Endothelial cell of umbilical vein (primary cell): ENCODE data around the gene TP53AIP1. TPM values are rescaled to one million over a fixed set of nuclear protein-coding genes. Genes with fewer than 3 reads are reported as not detected.

ENCODE experiments used
- BruUV-seq: library from RNA; stranded (reverse); fragments of 400-500 nt; replicated peaks from 2 replicates; lab custom pipeline; 2021; lab: Mats Ljungman, UMichigan
- CTCF ChIA-PET: fragments of 300-600, 350-600 bp; sonication (Branson Sonifier 250); formaldehyde crosslinking; loops from one replicate; lab custom pipeline; 2021; ENCODE audit warnings: antibody characterized with exemption, inconsistent platforms; lab: Charles Lee
- POLR2A ChIA-PET: fragments of 300-600, 350-600 bp; sonication (Branson Sonifier 250); formaldehyde crosslinking; loops from one replicate; lab custom pipeline; 2021; ENCODE audit warnings: antibody characterized with exemption, inconsistent platforms; lab: Charles Lee
- DNase-seq: peaks from one replicate; pipeline ENCODE4 v3.0.0-alpha.2; 2011; ENCODE audit warnings: low read depth, low spot score
- FAIRE-seq: peaks from 2 replicates; lab custom pipeline; 2011; peaks lifted over from hg19 to GRCh38; lab: Jason Lieb, UNC
- H2AFZ ChIP-seq: 2 replicates; pipeline ENCODE4 v1.6.0; 2012; ENCODE audit warnings: low read depth, low read length, control low read depth, inconsistent platforms
- H3K27ac ChIP-seq: 2 replicates; pipeline ENCODE4 v1.5.1; 2011; ENCODE audit warnings: low read depth, mild to moderate bottlenecking, control low read depth, low read length, moderate library complexity; ENCODE audit not compliant: insufficient read depth
- H3K27me3 ChIP-seq, 2 experiments: 2 replicates each; pipeline versions ENCODE4 v1.6.0 to v1.6.1; 2011; ENCODE audit warnings: low read length in 2 of 2, mixed read lengths in 1 of 2; ENCODE audit not compliant: control insufficient read depth in 2 of 2, insufficient read depth in 2 of 2
- H3K36me3 ChIP-seq, 2 experiments: 2 replicates in 1 of 2; 3 replicates in 1 of 2; pipeline ENCODE4 v1.5.1; 2011; ENCODE audit warnings: low read length in 2 of 2, mild to moderate bottlenecking in 1 of 2, moderate library complexity in 1 of 2; ENCODE audit not compliant: control insufficient read depth in 2 of 2, insufficient read depth in 2 of 2; ENCODE audit errors: extremely low read depth in 1 of 2
- H3K4me1 ChIP-seq: 3 replicates; pipeline ENCODE4 v1.5.1; 2011; ENCODE audit warnings: mild to moderate bottlenecking, low read length; ENCODE audit not compliant: control insufficient read depth, insufficient read depth; ENCODE audit errors: extremely low read depth
- H3K4me2 ChIP-seq: 2 replicates; pipeline ENCODE4 v1.6.1; 2011; ENCODE audit warnings: low read length, control low read depth, mixed read lengths; ENCODE audit not compliant: insufficient read depth
- H3K4me3 ChIP-seq, 3 experiments: fragments of 200-600 bp in 1 of 3; sonication (generic), shearing (Covaris generic) in 1 of 3; replicated peaks in 1 of 3; 2 replicates each; pipeline ENCODE4 v1.5.1; 2011 to 2016; ENCODE audit warnings: control low read depth in 3 of 3, low read length in 3 of 3, mild to moderate bottlenecking in 2 of 3, inconsistent platforms in 1 of 3, low read depth in 1 of 3, moderate library complexity in 1 of 3; ENCODE audit not compliant: insufficient read depth in 1 of 3
- H3K79me2 ChIP-seq: 2 replicates; pipeline ENCODE4 v1.6.0; 2012; ENCODE audit warnings: low read length, inconsistent platforms; ENCODE audit not compliant: control insufficient read depth, insufficient read depth
- H3K9ac ChIP-seq: replicated peaks from 2 replicates; pipeline ENCODE3; 2011; ENCODE audit warnings: low read length, control low read depth; ENCODE audit not compliant: insufficient read depth; ENCODE audit errors: extremely low read depth
- H3K9me1 ChIP-seq: replicated peaks from 3 replicates; pipeline ENCODE4 v1.6.0; 2011; ENCODE audit warnings: mild to moderate bottlenecking, low read length; ENCODE audit not compliant: control insufficient read depth, insufficient read depth; ENCODE audit errors: extremely low read depth
- H3K9me3 ChIP-seq: replicated peaks from 2 replicates; pipeline ENCODE4 v1.5.1; 2012; ENCODE audit warnings: low read length, inconsistent platforms; ENCODE audit not compliant: control insufficient read depth, insufficient read depth
- H4K20me1 ChIP-seq: replicated peaks from 2 replicates; pipeline ENCODE3; 2011; ENCODE audit warnings: mild to moderate bottlenecking, low read length; ENCODE audit not compliant: control insufficient read depth, insufficient read depth; ENCODE audit errors: extremely low read depth
- EZH2 ChIP-seq: IDR thresholded peaks from 2 replicates; pipeline ENCODE4 v1.6.1; 2012; ENCODE audit warnings: borderline replicate concordance, low read depth, mild to moderate bottlenecking, moderate library complexity, low read length, inconsistent platforms; ENCODE audit not compliant: severe bottlenecking
- FOS ChIP-seq: IDR thresholded peaks from 2 replicates; pipeline ENCODE4 v1.6.1; 2011; ENCODE audit warnings: mild to moderate bottlenecking, low read length, moderate library complexity, borderline replicate concordance; ENCODE audit not compliant: insufficient read depth
- JUN ChIP-seq: IDR thresholded peaks from 2 replicates; pipeline ENCODE4 v1.6.1; 2011; ENCODE audit warnings: borderline replicate concordance, low read depth; ENCODE audit not compliant: insufficient read length, insufficient read depth
- MYC ChIP-seq: IDR thresholded peaks from one replicate; pipeline ENCODE4 v1.6.1; 2011; ENCODE audit warnings: mild to moderate bottlenecking, low read depth, low read length
- POLR2A ChIP-seq: IDR thresholded peaks from 2 replicates; pipeline ENCODE4 v1.6.1; 2012; ENCODE audit warnings: low read depth, mild to moderate bottlenecking, control low read depth, low read length
- POLR2AphosphoS5 ChIP-seq: IDR thresholded peaks from 2 replicates; pipeline ENCODE4 v1.6.1; 2012; ENCODE audit warnings: low read depth, mild to moderate bottlenecking, control low read depth, low read length, moderate library complexity; ENCODE audit not compliant: insufficient read depth
- dilution Hi-C: fragments of 300-500 bp; cut with MboI; formaldehyde crosslinking; loops from one replicate; pipeline ENCODE4 v1.15.0; 2019; ENCODE audit warnings: low sequenced_read_pairs; ENCODE audit not compliant: extremely low pct_ligation_motif_present
- intact Hi-C: fragments of 100-400 bp; cut with micrococcal nuclease; formaldehyde crosslinking; loops from one replicate; pipeline ENCODE4 v1.10.0; 2022
- polyA plus RNA-seq, 4 experiments: library from polyadenylated mRNA; depleted of rRNA in 3 of 4; stranded (reverse) in 3 of 4; unstranded in 1 of 4; fragments of >200 nt; gene quantifications; 2 replicates each; pipeline versions ENCODE4 v1.2.1 to v1.2.3, GENCODE V29; 2011 to 2012; ENCODE audit warnings: missing spikeins in 1 of 4
- total RNA-seq: library from RNA; stranded (reverse); gene quantifications from 2 replicates; pipeline ENCODE4 v1.2.3, GENCODE V29; 2021
- TF ChIP-seq, protein P1 (sequence below): IDR thresholded peaks from 2 replicates; pipeline ENCODE4 v1.6.1; 2011; ENCODE audit not compliant: insufficient read depth, insufficient read length
- TF ChIP-seq, protein P2 (sequence below), 2 donors: IDR thresholded peaks; 1 replicate in 1 of 2; 2 replicates in 1 of 2; pipeline ENCODE4 v1.5.1; 2011; ENCODE audit warnings: low read length in 2 of 2, mild to moderate bottlenecking in 2 of 2, moderate library complexity in 2 of 2, control low read depth in 1 of 2, inconsistent platforms in 1 of 2, low read depth in 1 of 2; ENCODE audit not compliant: insufficient read depth in 1 of 2; ENCODE audit errors: extremely low read depth in 1 of 2

Gene TP53AIP1
- total and polyA plus RNA-seq, 2 donors (not counting 3 experiments of a cell fraction or from before 2014, with no cell fraction given), result not detected

DNA sequence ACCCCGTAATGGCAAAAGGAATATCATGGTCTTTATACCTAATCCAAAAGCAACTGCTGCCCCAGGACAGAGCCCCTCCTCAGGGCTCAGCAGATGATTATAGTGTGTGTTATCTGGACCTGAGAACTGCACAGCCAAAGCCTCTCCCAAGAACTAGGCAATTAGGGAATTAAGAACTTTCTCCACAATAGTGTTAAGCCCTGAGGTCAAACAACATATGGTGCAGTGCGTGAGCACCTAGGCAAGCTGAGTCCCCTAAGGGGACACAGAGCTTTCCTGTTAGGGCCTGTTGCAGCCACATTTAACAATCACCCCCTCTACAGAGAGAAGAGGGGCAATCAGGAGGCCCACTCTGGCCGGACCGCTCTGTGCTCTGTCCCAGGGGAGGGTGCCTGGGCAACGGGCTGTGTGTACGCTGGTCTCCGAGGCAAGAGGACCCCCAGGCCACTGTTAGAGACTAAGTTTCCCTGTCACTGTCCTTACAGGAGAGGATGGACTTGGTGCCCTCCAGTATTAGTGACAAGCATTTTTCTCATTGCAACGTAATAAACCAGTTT is 52.9 kb downstream of the TP53AIP1 start:
- H4K20me1 ChIP-seq, result no peaks in the 10 kb centered on the region
- intact Hi-C loops (loop anchor here (1.0 kb wide), 1 partner anchor 17 kb away; no protein-coding TSS in a partner anchor), dilution Hi-C loops (no loop called here)
- peaks cover 40 to 47% of the 10 kb centered on the region in 2 experiments for H3K27me3 ChIP-seq
- H3K4me1 ChIP-seq, result peaks cover 5% of the 10 kb centered on the region
- no peak overlapping the region for H3K4me2 ChIP-seq
- no peaks in the 10 kb centered on the region for H3K9me1 ChIP-seq
- H3K4me3 ChIP-seq, result no peak overlapping the region
- BruUV-seq, result no TSS peak
- H2AFZ ChIP-seq, result no peak overlapping the region
- DNase-seq (no peak), FAIRE-seq (no peak)
- H3K27ac ChIP-seq, result no peak overlapping the region
- ChIA-PET CTCF (interaction anchor here (4.2 to 11.2 kb wide), 2 partner anchors 15 to 65 kb away, joined by 43 to 951 read pairs; no protein-coding TSS in a partner anchor), POLR2A (no interaction called here)
- H3K36me3 ChIP-seq, result no peaks in the 10 kb centered on the region
- no peak for TF ChIP-seq MYC
- TF ChIP-seq JUN, result no peak
- TF ChIP-seq, protein P1, sequence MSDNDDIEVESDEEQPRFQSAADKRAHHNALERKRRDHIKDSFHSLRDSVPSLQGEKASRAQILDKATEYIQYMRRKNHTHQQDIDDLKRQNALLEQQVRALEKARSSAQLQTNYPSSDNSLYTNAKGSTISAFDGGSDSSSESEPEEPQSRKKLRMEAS, result no peak
- no peak for TF ChIP-seq POLR2A
- no peak for TF ChIP-seq POLR2AphosphoS5
- no peak for TF ChIP-seq EZH2
- TF ChIP-seq, protein P2, sequence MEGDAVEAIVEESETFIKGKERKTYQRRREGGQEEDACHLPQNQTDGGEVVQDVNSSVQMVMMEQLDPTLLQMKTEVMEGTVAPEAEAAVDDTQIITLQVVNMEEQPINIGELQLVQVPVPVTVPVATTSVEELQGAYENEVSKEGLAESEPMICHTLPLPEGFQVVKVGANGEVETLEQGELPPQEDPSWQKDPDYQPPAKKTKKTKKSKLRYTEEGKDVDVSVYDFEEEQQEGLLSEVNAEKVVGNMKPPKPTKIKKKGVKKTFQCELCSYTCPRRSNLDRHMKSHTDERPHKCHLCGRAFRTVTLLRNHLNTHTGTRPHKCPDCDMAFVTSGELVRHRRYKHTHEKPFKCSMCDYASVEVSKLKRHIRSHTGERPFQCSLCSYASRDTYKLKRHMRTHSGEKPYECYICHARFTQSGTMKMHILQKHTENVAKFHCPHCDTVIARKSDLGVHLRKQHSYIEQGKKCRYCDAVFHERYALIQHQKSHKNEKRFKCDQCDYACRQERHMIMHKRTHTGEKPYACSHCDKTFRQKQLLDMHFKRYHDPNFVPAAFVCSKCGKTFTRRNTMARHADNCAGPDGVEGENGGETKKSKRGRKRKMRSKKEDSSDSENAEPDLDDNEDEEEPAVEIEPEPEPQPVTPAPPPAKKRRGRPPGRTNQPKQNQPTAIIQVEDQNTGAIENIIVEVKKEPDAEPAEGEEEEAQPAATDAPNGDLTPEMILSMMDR (IDR thresholded peaks at IDR 0.05; ENCODE audit: extremely low read depth in 1 of 2, insufficient read depth in 1 of 2, low read depth in 1 of 2, low read length in 2 of 2), result no peak
- no peak for TF ChIP-seq FOS
- no peaks in the 10 kb centered on the region for H3K79me2 ChIP-seq
- no peak overlapping the region for H3K9ac ChIP-seq
- H3K9me3 ChIP-seq, result no peaks in the 10 kb centered on the region
